ENCODE measurements around the gene GFPT1.

Gene GFPT1

GRCh38 chr2:69372767-69373166, 14.3 kb downstream of the GFPT1 start:
- no peak overlapping the region for H3K4me3 ChIP-seq (ENCODE audit: insufficient read depth, low read length, poor library complexity, severe bottlenecking)
- no peak overlapping the region for H2AFZ ChIP-seq (ENCODE audit: low read depth, low read length, severe bottlenecking)
- no peaks in the 10 kb centered on the region for H3K9me3 ChIP-seq (ENCODE audit: insufficient read depth, low read length)
- no peak for TF ChIP-seq EZH2phosphoT487 (conservative IDR thresholded peaks at IDR 0.05; ENCODE audit: low read length)
- TF ChIP-seq CTCF (IDR thresholded peaks at IDR 0.05; ENCODE audit: insufficient read depth, low read length, poor library complexity, severe bottlenecking), result no peak
- 0 out of 2 replicates have a peak, but pooled peaks cover 5% of the 10 kb centered on the region for H3F3A ChIP-seq (ENCODE audit: insufficient read depth)
- no peak overlapping the region for H3K9ac ChIP-seq (ENCODE audit: low read length)
- peaks cover 39% of the 10 kb centered on the region for H3K79me2 ChIP-seq (ENCODE audit: insufficient read depth, low read length)
- H3K27me3 ChIP-seq (ENCODE audit: low read length), result no peaks in the 10 kb centered on the region
- peaks cover 24% of the 10 kb centered on the region for H3K36me3 ChIP-seq (ENCODE audit: low read length)
- H3K9me2 ChIP-seq (replicated peaks; ENCODE audit: insufficient read depth, low read length), result no peaks in the 10 kb centered on the region
- peaks cover 15% of the 10 kb centered on the region; the same call in 1 of the 2 replicates for H4K20me1 ChIP-seq (ENCODE audit: low read depth, low read length)
- no peak overlapping the region for H3K27ac ChIP-seq (ENCODE audit: low read depth, low read length)
- no peak overlapping the region for H3K4me2 ChIP-seq (ENCODE audit: low read depth, low read length, poor library complexity, severe bottlenecking)

GRCh38 chr2:69369802-69370201, 17.2 kb downstream of the GFPT1 start:
- Histone ChIP-seq H3K27me3 (ENCODE audit: low read length) (no peaks in the 10 kb centered on the region), H3K9me3 (ENCODE audit: insufficient read depth, low read length) (no peaks in the 10 kb centered on the region), H3K9me2 (replicated peaks; ENCODE audit: insufficient read depth, low read length) (no peaks in the 10 kb centered on the region), H3K4me3 (ENCODE audit: insufficient read depth, low read length, poor library complexity, severe bottlenecking) (no peak overlapping the region), H4K20me1 (ENCODE audit: low read depth, low read length) (0 out of 2 replicates have a peak, but pooled peaks cover 7% of the 10 kb centered on the region), H3K36me3 (ENCODE audit: low read length) (peaks cover 31% of the 10 kb centered on the region), H3K79me2 (ENCODE audit: insufficient read depth, low read length) (peaks cover 11% of the 10 kb centered on the region), H3K9ac (ENCODE audit: low read length) (no peak overlapping the region), H2AFZ (ENCODE audit: low read depth, low read length, severe bottlenecking) (no peak overlapping the region), H3F3A (ENCODE audit: insufficient read depth) (no peaks in the 10 kb centered on the region), H3K4me2 (ENCODE audit: low read depth, low read length, poor library complexity, severe bottlenecking) (no peak overlapping the region), H3K27ac (ENCODE audit: low read depth, low read length) (no peak overlapping the region)
- TF ChIP-seq CTCF (IDR thresholded peaks at IDR 0.05; ENCODE audit: insufficient read depth, low read length, poor library complexity, severe bottlenecking) (no peak), EZH2phosphoT487 (conservative IDR thresholded peaks at IDR 0.05; ENCODE audit: low read length) (no peak)

GRCh38 chr2:69368588-69368987, 18.4 kb downstream of the GFPT1 start:
- H3K4me3 ChIP-seq (ENCODE audit: insufficient read depth, low read length, poor library complexity, severe bottlenecking), result no peak overlapping the region
- no peak overlapping the region for H3K4me2 ChIP-seq (ENCODE audit: low read depth, low read length, poor library complexity, severe bottlenecking)
- peaks cover 28% of the 10 kb centered on the region for H3K36me3 ChIP-seq (ENCODE audit: low read length)
- no peaks in the 10 kb centered on the region for H3K9me3 ChIP-seq (ENCODE audit: insufficient read depth, low read length)
- 0 out of 2 replicates have a peak, but pooled peaks cover under 1% of the 10 kb centered on the region for H4K20me1 ChIP-seq (ENCODE audit: low read depth, low read length)
- H3K9me2 ChIP-seq (replicated peaks; ENCODE audit: insufficient read depth, low read length), result no peaks in the 10 kb centered on the region
- H3K27ac ChIP-seq (ENCODE audit: low read depth, low read length), result no peak overlapping the region
- no peaks in the 10 kb centered on the region for H3F3A ChIP-seq (ENCODE audit: insufficient read depth)
- no peaks in the 10 kb centered on the region for H3K27me3 ChIP-seq (ENCODE audit: low read length)
- no peak overlapping the region for H3K9ac ChIP-seq (ENCODE audit: low read length)
- TF ChIP-seq CTCF (IDR thresholded peaks at IDR 0.05; ENCODE audit: insufficient read depth, low read length, poor library complexity, severe bottlenecking), result no peak
- no peak for TF ChIP-seq EZH2phosphoT487 (conservative IDR thresholded peaks at IDR 0.05; ENCODE audit: low read length)
- no peak overlapping the region for H2AFZ ChIP-seq (ENCODE audit: low read depth, low read length, severe bottlenecking)
- no peaks in the 10 kb centered on the region for H3K79me2 ChIP-seq (ENCODE audit: insufficient read depth, low read length)

Measured in SU-DHL-6 (cell line).